Brain microvascular endothelial cell (primary cell): ENCODE data around the gene MBOAT7.
"Not testable (repeated sequence)": the region's sequence is repeated elsewhere in the genome, so short reads cannot be mapped to it uniquely, and the experiment has no call there.

Source experiments
- DNase-seq: peaks from one replicate; pipeline ENCODE4 v3.0.0-alpha.2; 2020
- H3K27ac ChIP-seq: fragments of 250-450 bp; sonication (Bioruptor Pico); 2 replicates; pipeline ENCODE4 v1.5.1; 2020; ENCODE audit warnings: mild to moderate bottlenecking, moderate library complexity
- H3K27me3 ChIP-seq: fragments of 250-450 bp; sonication (Bioruptor Pico); replicated peaks from 2 replicates; pipeline ENCODE4 v1.5.1; 2020; ENCODE audit warnings: mild to moderate bottlenecking
- H3K36me3 ChIP-seq: fragments of 250-450 bp; sonication (Bioruptor Pico); replicated peaks from 2 replicates; pipeline ENCODE4 v1.5.1; 2020; ENCODE audit warnings: mild to moderate bottlenecking
- H3K4me3 ChIP-seq: 2 replicates; pipeline ENCODE4 v1.5.1; 2011; ENCODE audit warnings: low read depth, mild to moderate bottlenecking, control low read depth, low read length, moderate library complexity
- CTCF ChIP-seq: IDR thresholded peaks from 2 replicates; pipeline ENCODE4 v1.5.1; 2011; ENCODE audit warnings: low read depth, mild to moderate bottlenecking, moderate library complexity, low read length, control low read depth, inconsistent platforms; ENCODE audit errors: missing control alignments
- in situ Hi-C: cut with HindIII; loops from 2 replicates; pipeline ENCODE4 v1.10.0; 2017; ENCODE audit warnings: low sequenced_read_pairs, low pct_ligation_motif_present

Gene MBOAT7

GRCh38 chr19:54222474-54223276 is 33.3 kb upstream of the MBOAT7 start, which contains the start of gene LILRB3:
TSS of gene LILRB3 (minus strand) at chr19:54223007. CDS start at chr19:54222976, 31 bp downstream.
- in situ Hi-C loops, H3K4me3 ChIP-seq, H3K36me3 ChIP-seq, H3K27ac ChIP-seq, H3K27me3 ChIP-seq, DNase-seq: not testable (repeated sequence)

- H3K36me3 ChIP-seq, in situ Hi-C loops, H3K27me3 ChIP-seq, DNase-seq, H3K4me3 ChIP-seq, H3K27ac ChIP-seq: not testable (repeated sequence)
These were observed 32.6 kb upstream of the MBOAT7 start for GRCh38 chr19:54221947-54222346.

GRCh38 chr19:54219702-54220101 is 30.3 kb upstream of the MBOAT7 start:
- DNase-seq, H3K27ac ChIP-seq, H3K27me3 ChIP-seq, in situ Hi-C loops, H3K36me3 ChIP-seq, H3K4me3 ChIP-seq: not testable (repeated sequence)

GRCh38 chr19:54218960-54219661 is 29.7 kb upstream of the MBOAT7 start:
- Histone ChIP-seq H3K36me3 (no peaks in the 10 kb centered on the region), H3K4me3 (no peak overlapping the region), H3K27ac (no peak overlapping the region), H3K27me3 (no peaks in the 10 kb centered on the region)
- in situ Hi-C loops: no loop called here
- no peak for DNase-seq
- TF ChIP-seq CTCF: no peak

- in situ Hi-C loops: no loop called here
- H3K27ac ChIP-seq: no peak overlapping the region
- DNase-seq: no peak
- no peak overlapping the region for H3K4me3 ChIP-seq
- no peak for TF ChIP-seq CTCF
- H3K36me3 ChIP-seq: no peaks in the 10 kb centered on the region
- no peaks in the 10 kb centered on the region for H3K27me3 ChIP-seq
These were observed 28.9 kb upstream of the MBOAT7 start for GRCh38 chr19:54218259-54218658.

- H3K36me3 ChIP-seq, H3K27ac ChIP-seq, in situ Hi-C loops, DNase-seq, H3K27me3 ChIP-seq, H3K4me3 ChIP-seq: not testable (repeated sequence)
These were observed 28.3 kb upstream of the MBOAT7 start for GRCh38 chr19:54217517-54218247.

GRCh38 chr19:54216869-54217268 is 27.5 kb upstream of the MBOAT7 start:
- Histone ChIP-seq H3K27me3 (no peaks in the 10 kb centered on the region), H3K36me3 (no peaks in the 10 kb centered on the region), H3K27ac (no peak overlapping the region), H3K4me3 (no peak overlapping the region)
- no peak for DNase-seq
- TF ChIP-seq CTCF: no peak
- in situ Hi-C loops: no loop called here

- H3K27ac ChIP-seq, DNase-seq, H3K36me3 ChIP-seq, H3K27me3 ChIP-seq, in situ Hi-C loops, H3K4me3 ChIP-seq: not testable (repeated sequence)
These were observed 25.4 kb upstream of the MBOAT7 start for GRCh38 chr19:54214734-54215133.

GRCh38 chr19:54214217-54214616 is 24.8 kb upstream of the MBOAT7 start:
- in situ Hi-C loops, H3K27me3 ChIP-seq, H3K4me3 ChIP-seq, DNase-seq, H3K27ac ChIP-seq, H3K36me3 ChIP-seq: not testable (repeated sequence)
